Measurements from ENCODE around the gene ARHGAP25. TPM values are rescaled to one million over a fixed set of nuclear protein-coding genes. Genes with fewer than 3 reads are reported as not detected.
A peak's percentile ranks its signal among the peaks of the same experiment; 100 is the strongest.

Gene ARHGAP25
- total and polyA plus RNA-seq, 4 donors = 3.5 to 7.0 (median 5.3) TPM

GRCh38 chr2:68817306-68817705 is 82.7 kb downstream of the ARHGAP25 start:
- Histone ChIP-seq H3K27me3 (ENCODE audit: control insufficient read depth in 4 of 4, insufficient read depth in 4 of 4, low read length in 3 of 4) (no peaks in the 10 kb centered on the region), H3K36me3 (ENCODE audit: control insufficient read depth in 4 of 4, insufficient read depth in 3 of 4, low read depth in 1 of 4, low read length in 3 of 4) (peaks cover 0 to 5% (median 0%) of the 10 kb centered on the region in 4 donors), H3K27ac (ENCODE audit: low read depth in 1 of 2, low read length in 2 of 2) (no peak overlapping the region), H3K9ac (ENCODE audit: low read depth in 1 of 2, low read length in 2 of 2) (no peak overlapping the region), H3K4me1 (ENCODE audit: control insufficient read depth in 4 of 4, insufficient read depth in 4 of 4, low read length in 3 of 4) (no peaks in the 10 kb centered on the region), H3K4me3 (ENCODE audit: low read depth in 1 of 3, low read length in 3 of 3) (no peak overlapping the region), H3K9me3 (ENCODE audit: control insufficient read depth in 4 of 4, low read length in 3 of 4) (no peaks in the 10 kb centered on the region)
- no peak for DNase-seq (ENCODE audit: low spot score)
- TF ChIP-seq REST (IDR thresholded peaks at IDR 0.05) = no peak
- TF ChIP-seq RXRA (IDR thresholded peaks at IDR 0.05) = no peak
- TF ChIP-seq ZBTB33 (IDR thresholded peaks at IDR 0.05) = no peak
- TF ChIP-seq NR2F2 (IDR thresholded peaks at IDR 0.05) = no peak
- TF ChIP-seq FOXA2 (IDR thresholded peaks at IDR 0.05) = no peak
- no peak for TF ChIP-seq FOXA1 (IDR thresholded peaks at IDR 0.05)
- no peak for TF ChIP-seq RAD21 (IDR thresholded peaks at IDR 0.05)
- TF ChIP-seq ATF3 (IDR thresholded peaks at IDR 0.05) = no peak
- no peak for TF ChIP-seq EGR1 (IDR thresholded peaks at IDR 0.05; ENCODE audit: low read depth in 2 of 2)
- TF ChIP-seq HNF4G (IDR thresholded peaks at IDR 0.05) = no peak
- TF ChIP-seq TAF1 (conservative IDR thresholded peaks at IDR 0.05) = no peak
- TF ChIP-seq GABPA (IDR thresholded peaks at IDR 0.05 in 1 of 2, conservative IDR thresholded peaks at IDR 0.05 in 1 of 2) = no peak
- no peak for TF ChIP-seq YY1 (IDR thresholded peaks at IDR 0.05)
- TF ChIP-seq JUND (IDR thresholded peaks at IDR 0.05) = no peak
- no peak for TF ChIP-seq SP1 (IDR thresholded peaks at IDR 0.05)
- TF ChIP-seq MAX (IDR thresholded peaks at IDR 0.05) = no peak

- no peak for DNase-seq (ENCODE audit: low spot score)
- H3K27me3 ChIP-seq (ENCODE audit: control insufficient read depth in 4 of 4, insufficient read depth in 4 of 4, low read length in 3 of 4) = no peaks in the 10 kb centered on the region
- TF ChIP-seq MAX (IDR thresholded peaks at IDR 0.05) (no peak), YY1 (IDR thresholded peaks at IDR 0.05) (no peak), GABPA (IDR thresholded peaks at IDR 0.05 in 1 of 2, conservative IDR thresholded peaks at IDR 0.05 in 1 of 2) (no peak), FOXA2 (IDR thresholded peaks at IDR 0.05) (no peak), ZBTB33 (IDR thresholded peaks at IDR 0.05) (no peak), REST (IDR thresholded peaks at IDR 0.05) (no peak), NR2F2 (IDR thresholded peaks at IDR 0.05) (no peak), RXRA (IDR thresholded peaks at IDR 0.05) (peak in 1 of 2 donors; percentile 24)
- no peak overlapping the region for H3K4me3 ChIP-seq (ENCODE audit: low read depth in 1 of 3, low read length in 3 of 3)
- no peak overlapping the region for H3K9ac ChIP-seq (ENCODE audit: low read depth in 1 of 2, low read length in 2 of 2)
- H3K9me3 ChIP-seq (ENCODE audit: control insufficient read depth in 4 of 4, low read length in 3 of 4) = no peaks in the 10 kb centered on the region
- WGBS = 86% methylated on average over 6 of the region's 6 CpGs
- no peaks in the 10 kb centered on the region for H3K4me1 ChIP-seq (ENCODE audit: control insufficient read depth in 4 of 4, insufficient read depth in 4 of 4, low read length in 3 of 4)
- H3K27ac ChIP-seq (ENCODE audit: low read depth in 1 of 2, low read length in 2 of 2) = no peak overlapping the region
- H3K36me3 ChIP-seq (ENCODE audit: control insufficient read depth in 4 of 4, insufficient read depth in 3 of 4, low read depth in 1 of 4, low read length in 3 of 4) = peaks cover 0 to 5% (median 1%) of the 10 kb centered on the region in 4 donors
Measured at GRCh38 chr2:68819556-68819955, 84.9 kb downstream of the ARHGAP25 start.
